HG03521 (cell line): ENCODE data around the gene HDHD5.

Source experiments
- ATAC-seq: cut with Tn5 transposase; IDR thresholded peaks from one replicate; pipeline ENCODE4 v1.9.1; 2021; ENCODE audit warnings: mild to moderate bottlenecking, moderate library complexity; ENCODE audit not compliant: unreplicated experiment

The HDHD5 gene

DNA sequence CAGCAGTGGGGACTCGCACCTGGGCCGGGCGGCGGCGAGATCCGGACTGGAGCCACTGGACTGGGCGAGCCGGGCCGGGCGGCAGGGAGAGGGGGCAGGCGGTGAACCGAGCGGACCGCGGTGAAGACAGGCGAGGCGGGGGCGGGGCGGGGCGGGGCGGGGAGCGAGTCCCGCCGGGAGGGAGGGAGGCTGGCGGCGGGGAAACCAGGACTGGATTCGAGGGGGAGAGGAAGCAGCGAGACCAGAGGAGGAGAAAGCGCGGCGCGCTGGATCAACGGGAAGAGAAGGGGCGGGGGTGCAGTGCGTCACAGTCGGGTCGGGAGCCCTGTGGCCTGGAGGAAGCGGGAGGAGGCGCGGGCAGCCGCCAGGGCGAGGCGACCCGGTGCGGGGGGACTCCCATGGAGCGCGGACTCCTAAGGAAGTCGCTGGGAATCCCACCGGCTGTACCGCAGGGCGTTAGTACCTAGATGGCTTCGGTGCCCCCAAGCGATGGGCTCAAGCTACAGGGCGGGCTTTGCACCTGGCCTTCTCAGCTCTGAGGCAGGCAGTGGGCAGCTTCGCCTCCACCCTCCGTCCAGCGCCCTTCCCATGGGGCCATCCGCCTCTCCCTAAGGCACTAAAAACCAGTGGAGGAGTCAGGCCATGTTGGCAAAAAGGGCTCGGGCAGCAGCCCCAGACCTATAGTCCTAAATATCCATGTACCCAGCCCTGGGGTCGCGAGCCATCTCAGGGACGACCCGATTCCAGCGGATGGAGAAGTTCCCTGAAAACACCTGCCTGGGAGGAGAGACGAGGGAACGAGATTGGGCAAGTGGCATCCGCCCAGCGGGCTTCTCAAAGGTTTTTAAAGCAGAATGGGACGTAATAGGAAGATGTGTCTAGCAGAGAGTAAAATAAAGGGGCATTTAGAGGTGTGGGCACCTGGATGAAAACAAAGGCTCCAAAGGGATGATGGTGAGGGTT is 37.6 kb downstream of the HDHD5 start, which contains the start of gene TMEM121B:
Gene TMEM121B, minus strand, starts transcription at position 128 of the 963 bp plus-strand sequence. CDS start 233 bp downstream, outside the sequence.
- no peak for ATAC-seq

- ATAC-seq, result no peak
Measured at GRCh38 chr22:17120711-17121232, 38.3 kb downstream of the HDHD5 start.

DNA sequence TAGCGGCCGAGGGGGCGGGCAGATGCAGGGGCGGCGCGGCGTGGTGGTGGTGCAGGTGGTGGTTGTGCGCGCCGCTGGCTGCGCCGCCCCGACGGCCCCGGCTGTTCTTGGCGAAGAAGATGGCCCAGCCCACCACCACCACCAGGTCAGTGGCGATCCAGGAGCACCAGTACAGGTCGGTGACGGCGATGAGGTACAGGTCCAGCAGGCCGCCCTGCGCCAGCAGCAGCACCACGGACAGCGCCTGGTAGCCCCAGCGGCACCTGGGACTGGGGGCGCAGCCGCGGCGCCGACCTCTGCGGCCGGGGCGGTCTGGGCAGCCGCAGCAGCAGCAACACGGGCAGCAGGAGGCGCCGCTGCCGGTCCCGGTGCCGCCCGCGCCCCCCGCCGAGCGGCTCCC is 38.8 kb downstream of the HDHD5 start:
- ATAC-seq, result no peak

- ATAC-seq, result no peak
Measured at GRCh38 chr22:17119481-17120202, 39.4 kb downstream of the HDHD5 start.

DNA sequence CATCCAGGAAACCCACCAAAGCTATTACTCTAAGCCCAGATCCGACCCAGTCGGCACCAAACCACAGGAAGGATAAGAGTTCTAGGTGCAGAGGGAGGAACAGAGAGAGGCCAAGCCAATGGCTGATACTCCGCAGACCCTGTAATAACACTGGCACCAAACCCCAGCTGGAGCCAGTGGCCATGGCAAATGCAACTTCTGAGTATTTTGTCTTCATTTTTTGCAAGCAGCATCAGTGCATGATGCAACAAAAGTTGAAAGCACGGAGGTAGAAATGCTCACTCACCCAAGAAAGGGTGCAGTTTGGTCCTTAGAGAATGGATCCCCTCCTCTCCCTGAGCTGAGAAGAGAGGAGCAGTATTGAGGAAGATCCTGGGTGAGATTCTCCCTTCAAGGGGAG is 40.7 kb downstream of the HDHD5 start:
- no peak for ATAC-seq

DNA sequence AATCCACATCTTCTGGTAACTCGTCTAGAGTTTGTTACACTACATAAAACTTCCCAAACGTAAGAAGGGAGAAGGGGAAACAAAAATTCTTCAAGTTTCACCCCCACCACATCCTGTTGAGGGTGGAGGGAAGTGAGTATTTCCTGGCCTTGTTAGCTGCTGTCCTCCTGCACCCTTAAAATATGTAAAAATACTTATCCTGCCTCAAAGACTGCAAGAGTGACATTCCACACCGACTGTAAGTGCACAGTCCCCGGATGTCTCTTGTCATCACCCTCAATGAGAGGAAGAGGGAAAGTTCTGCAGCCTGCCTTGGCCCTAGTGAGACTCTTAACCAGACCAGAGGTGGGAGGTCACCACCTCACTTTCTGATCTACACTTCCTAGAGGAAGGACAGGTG is 41.2 kb downstream of the HDHD5 start:
- ATAC-seq, result no peak

DNA sequence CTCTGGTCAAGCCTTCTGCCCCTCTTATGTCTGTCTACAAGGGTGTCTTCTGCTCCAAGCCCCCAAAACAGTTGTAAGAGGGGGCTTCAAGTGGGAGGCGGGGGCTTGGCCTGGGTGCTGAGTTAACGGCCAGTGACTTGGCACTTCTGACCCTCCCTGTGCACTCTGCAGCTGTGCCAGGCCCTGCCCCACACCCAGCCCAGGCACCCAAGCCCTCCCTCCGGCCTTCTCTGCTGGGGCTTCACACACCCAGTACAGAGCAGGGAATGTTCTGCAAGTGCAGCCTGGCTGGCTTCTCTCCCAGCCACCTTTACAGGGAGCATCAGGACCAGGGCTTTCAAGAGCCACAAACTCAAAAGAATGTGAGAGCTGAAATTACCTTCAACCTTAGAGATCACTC is 41.7 kb downstream of the HDHD5 start:
- no peak for ATAC-seq

- no peak for ATAC-seq
Measured at GRCh38 chr22:17116572-17117330, 42.3 kb downstream of the HDHD5 start.

- ATAC-seq, result no peak
Measured at GRCh38 chr22:17115945-17116565, 43.0 kb downstream of the HDHD5 start.

- no peak for ATAC-seq
Measured at GRCh38 chr22:17115236-17115635, 43.8 kb downstream of the HDHD5 start.

DNA sequence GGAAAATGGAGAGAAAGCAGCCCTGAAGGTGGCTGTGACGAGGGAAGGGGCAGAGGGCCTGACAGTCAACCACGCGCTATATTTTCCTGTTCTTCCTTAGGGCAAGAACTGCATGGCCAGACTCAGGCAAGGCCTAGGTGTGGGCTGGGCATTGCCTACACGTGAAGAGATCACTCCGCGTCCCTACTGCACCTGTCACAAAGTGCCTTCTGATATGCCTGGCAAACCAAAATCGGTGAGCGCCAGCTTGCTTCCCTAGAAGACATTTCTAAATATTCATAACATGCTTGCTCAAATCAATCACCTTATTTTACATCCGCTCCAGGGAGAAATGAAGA is 44.2 kb downstream of the HDHD5 start:
- ATAC-seq, result no peak

- ATAC-seq, result no peak
Measured at GRCh38 chr22:17114173-17114897, 44.7 kb downstream of the HDHD5 start.

GRCh38 chr22:17113600-17113999 is 45.5 kb downstream of the HDHD5 start:
- ATAC-seq, result no peak

DNA sequence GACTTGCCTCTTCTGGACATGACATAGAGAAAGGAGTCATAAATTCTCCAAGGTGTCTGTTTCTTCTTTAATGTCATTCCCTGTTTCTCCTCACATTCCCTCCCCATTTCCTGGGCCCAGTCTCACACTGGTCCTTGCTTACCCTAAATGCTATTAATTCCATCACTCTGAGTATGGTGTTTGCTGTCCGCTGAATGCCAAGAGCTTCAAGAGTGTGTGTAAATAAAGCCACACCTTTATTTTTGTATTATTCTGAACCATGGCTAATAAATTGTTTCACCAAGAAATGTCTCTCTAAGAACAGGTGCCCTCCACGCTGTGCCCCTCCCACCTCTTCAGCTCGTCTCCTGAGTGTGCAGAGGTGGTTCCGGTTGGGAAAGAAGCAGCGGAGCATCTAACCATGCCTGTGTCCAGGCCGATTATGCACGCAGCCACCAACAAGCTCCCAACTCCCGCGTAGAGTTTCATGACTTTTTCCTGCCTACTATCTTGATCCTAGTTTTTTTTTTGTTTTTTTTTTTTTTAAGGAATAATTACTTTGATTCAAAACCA is 46.5 kb downstream of the HDHD5 start:
- ATAC-seq, result no peak

DNA sequence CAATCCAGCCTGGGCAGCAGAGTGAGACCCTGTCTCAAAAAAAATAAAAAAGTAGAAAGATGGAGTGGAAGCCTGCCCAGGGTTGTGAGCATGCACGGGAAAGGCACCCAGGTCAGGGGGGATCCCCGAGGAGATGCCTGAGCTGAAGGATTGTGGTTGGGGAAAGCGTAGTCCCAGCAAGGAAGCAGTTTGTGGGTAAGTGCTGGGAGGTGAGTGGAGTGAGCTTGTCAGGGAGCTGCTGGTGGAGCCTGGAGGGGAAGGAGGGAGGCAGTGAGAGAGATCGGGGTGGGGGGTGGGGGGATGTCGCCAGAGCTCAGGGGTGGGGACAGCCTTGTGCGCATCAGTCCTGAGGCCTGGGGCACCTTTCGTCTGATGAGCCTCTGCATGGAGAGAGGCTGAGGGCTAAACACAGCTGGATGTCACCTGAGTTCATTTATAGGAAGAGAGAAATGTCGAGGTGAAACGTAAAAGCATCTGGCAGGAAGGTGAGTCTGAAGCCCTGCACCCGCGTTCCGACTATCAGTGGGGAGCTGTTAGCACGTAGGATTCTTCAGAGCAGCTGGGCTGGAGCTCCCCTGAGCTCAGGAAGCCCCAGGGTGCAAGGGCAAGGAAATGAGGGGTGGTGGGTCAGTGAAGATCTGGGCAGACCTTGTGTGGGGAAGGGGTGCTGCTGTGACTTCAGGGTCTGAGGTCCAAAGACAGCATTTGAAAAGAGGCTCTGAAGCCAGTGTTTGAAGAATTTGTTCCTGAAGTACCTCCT is 48.1 kb downstream of the HDHD5 start:
- no peak for ATAC-seq

DNA sequence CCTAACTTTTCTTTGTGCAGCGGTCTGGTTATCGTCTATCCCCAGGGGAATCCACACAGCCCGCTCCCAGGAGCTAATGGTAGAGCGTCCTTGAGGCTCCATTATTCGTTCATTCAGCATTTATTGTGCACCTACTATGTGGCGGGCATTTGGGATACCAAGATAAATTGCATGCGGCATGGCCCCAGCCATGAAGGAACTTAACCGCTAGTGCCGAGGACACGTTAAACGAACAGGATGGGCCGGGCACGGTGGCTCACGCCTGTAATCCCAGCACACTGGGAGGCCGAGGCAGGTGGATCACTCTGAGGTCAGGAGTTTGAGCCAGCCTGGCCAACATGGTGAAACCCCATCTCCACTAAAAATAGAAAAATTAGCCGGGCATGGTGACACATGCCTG is 49.1 kb downstream of the HDHD5 start:
- ATAC-seq, result no peak

DNA sequence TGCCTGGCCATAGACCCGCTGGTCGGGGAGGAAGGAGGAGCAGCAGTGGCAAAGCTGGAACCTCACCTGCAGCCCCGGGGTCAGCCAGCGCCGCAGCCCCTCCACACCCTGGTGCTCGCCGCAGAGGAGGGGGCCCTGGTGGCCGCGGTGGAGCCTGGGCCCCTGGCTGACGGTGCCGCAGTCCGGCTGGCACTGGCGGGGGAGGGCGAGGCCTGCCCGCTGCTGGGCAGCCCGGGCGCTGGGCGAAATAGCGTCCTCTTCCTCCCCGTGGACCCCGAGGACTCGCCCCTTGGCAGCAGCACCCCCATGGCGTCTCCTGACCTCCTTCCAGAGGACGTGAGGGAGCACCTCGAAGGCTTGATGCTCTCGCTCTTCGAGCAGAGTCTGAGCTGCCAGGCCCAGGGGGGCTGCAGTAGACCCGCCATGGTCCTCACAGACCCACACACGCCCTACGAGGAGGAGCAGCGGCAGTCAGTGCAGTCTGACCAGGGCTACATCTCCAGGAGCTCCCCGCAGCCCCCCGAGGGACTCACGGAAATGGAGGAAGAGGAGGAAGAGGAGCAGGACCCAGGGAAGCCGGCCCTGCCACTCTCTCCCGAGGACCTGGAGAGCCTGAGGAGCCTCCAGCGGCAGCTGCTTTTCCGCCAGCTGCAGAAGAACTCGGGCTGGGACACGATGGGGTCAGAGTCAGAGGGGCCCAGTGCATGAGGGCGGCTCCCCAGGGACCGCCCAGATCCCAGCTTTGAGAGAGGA is 49.8 kb downstream of the HDHD5 start:
- no peak for ATAC-seq
